ENCODE measurements around the gene POU4F2.

POU4F2 gene, protein sequence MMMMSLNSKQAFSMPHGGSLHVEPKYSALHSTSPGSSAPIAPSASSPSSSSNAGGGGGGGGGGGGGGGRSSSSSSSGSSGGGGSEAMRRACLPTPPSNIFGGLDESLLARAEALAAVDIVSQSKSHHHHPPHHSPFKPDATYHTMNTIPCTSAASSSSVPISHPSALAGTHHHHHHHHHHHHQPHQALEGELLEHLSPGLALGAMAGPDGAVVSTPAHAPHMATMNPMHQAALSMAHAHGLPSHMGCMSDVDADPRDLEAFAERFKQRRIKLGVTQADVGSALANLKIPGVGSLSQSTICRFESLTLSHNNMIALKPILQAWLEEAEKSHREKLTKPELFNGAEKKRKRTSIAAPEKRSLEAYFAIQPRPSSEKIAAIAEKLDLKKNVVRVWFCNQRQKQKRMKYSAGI

DNA sequence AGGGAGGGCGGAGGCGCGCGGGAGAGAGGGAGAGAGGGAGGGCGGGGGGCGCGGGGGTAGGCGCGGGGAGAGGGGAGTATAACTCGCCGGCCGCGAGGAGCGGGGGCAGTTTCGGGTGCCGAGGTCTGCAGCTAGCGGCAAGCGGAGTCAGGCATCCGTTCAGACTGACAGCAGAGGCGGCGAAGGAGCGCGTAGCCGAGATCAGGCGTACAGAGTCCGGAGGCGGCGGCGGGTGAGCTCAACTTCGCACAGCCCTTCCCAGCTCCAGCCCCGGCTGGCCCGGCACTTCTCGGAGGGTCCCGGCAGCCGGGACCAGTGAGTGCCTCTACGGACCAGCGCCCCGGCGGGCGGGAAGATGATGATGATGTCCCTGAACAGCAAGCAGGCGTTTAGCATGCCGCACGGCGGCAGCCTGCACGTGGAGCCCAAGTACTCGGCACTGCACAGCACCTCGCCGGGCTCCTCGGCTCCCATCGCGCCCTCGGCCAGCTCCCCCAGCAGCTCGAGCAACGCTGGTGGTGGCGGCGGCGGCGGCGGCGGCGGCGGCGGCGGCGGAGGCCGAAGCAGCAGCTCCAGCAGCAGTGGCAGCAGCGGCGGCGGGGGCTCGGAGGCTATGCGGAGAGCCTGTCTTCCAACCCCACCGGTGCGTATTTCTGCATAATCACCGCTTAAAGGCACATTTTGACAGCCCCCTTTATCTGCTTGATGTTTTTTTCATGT is at the start of gene POU4F2:
POU4F2 (plus strand) TSS at position 108 of the 720 bp plus-strand sequence; CDS start at position 356, 248 bp downstream.
- FAIRE-seq: no peak
- DNase-seq (ENCODE audit: insufficient read length, low spot score): no peak

DNA sequence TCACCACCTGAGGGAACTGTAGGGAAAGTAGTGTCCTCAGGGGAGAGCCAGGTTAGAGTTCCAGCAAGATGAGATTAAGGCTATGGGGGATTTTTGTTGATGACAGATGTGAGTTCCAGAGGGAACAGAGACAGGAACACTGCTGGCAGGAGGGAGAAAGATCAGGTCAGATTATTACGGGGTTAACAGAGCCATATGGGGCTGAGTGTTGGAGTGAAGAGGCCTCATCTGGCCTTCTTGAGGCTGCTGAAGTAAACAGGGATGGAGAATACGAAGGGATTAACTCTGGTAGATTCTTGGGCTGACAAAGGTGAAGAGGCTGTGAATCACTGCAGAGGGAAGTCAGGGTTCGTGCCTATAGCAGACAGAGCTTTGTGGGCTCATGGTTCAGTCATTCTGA is 47.9 kb upstream of the POU4F2 start:
- DNase-seq (ENCODE audit: insufficient read length, low spot score): no peak
- FAIRE-seq: no peak

DNA sequence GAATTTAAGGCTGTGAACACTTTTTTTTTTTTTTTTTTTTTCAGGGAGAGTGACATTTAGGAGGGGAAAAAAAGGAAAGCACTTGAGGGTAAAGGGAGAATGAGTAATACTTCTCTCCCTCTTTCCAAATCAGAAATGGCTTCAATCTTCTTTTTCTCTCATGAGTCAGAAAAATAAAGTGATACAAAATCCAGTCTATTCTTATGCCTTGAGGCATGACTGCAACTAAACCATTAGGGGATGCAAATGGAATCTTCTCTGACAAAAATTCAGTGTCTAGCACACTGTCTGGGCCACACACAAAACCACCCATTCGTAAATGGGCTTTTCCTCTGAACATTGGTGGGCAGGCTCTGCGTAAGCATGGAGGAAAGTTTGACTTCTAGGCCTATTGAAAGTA is 46.7 kb upstream of the POU4F2 start:
- no peak for DNase-seq (ENCODE audit: insufficient read length, low spot score)
- FAIRE-seq: no peak

DNA sequence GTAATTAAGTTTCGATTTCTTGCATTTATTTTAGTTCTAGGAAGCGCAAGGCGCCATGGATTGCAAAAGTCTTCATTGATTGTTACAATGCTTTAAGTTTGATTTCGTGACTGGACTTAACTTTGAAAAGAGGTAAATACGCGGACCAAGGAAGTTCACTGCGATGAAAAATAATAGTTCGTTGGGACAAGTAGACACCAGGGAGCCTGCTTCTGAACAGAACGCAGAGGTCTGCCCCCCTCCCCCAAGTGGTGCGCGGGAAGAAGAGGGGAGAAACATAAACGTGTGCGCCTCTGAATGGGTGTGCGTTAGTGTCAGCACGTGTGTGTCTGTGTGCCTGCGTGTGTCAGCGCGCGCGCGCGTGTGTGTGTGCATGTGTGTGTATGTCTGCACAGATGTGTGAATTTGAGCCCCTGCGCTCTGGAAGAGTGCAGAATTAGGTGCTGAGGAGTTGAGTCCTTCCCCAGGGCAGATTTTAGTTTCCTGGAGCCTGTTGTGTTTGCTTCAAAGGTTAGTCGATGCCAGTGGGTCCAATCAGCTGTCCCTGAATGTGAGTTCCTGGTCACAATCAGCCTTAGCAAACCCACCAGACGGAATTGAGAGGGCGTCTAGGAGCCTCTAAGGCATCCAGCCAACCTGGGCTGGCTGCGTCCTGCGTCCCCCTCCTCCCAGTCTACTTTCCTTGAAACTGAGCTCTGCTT is 5.8 kb upstream of the POU4F2 start:
- FAIRE-seq: no peak
- no peak for DNase-seq (ENCODE audit: insufficient read length, low spot score)

DNA sequence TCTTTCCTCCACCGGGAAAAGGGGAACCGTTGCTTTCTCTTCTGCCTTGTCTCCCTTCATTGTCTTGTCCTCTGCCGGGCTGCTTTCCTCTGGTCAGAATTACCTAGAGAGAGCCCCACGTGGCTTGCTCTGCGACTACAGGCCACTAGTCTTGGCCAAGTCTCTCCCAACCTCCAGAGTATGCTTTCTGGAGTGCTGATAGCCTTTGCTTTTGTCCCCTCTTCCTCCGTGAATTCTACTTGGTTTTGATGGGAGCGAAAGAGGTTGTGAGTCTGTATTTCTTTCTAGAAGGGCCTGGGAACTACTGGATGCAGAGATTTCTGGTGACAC is 5.3 kb upstream of the POU4F2 start:
- no peak for FAIRE-seq
- no peak for DNase-seq (ENCODE audit: insufficient read length, low spot score)

DNA sequence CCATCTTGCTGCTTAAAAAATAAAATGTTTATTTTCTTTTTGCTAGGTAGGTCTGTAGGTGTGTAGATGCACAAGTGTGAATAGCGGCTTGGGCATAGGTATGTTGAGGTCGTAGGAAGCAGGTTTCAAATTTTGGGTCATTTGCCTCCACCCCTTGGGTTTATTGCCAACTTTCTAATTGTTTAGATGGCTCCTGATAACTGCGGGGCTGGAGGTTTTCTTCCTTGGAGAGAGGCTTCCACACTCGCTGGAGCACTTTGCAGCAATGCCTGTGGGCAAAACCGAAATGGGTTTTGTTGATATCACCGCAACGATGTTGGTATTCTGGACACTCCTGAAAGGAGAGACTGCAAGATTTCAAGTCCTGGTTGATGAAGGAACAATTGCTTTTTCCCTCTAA is 3.9 kb upstream of the POU4F2 start:
- FAIRE-seq (no peak), DNase-seq (ENCODE audit: insufficient read length, low spot score) (no peak)

DNA sequence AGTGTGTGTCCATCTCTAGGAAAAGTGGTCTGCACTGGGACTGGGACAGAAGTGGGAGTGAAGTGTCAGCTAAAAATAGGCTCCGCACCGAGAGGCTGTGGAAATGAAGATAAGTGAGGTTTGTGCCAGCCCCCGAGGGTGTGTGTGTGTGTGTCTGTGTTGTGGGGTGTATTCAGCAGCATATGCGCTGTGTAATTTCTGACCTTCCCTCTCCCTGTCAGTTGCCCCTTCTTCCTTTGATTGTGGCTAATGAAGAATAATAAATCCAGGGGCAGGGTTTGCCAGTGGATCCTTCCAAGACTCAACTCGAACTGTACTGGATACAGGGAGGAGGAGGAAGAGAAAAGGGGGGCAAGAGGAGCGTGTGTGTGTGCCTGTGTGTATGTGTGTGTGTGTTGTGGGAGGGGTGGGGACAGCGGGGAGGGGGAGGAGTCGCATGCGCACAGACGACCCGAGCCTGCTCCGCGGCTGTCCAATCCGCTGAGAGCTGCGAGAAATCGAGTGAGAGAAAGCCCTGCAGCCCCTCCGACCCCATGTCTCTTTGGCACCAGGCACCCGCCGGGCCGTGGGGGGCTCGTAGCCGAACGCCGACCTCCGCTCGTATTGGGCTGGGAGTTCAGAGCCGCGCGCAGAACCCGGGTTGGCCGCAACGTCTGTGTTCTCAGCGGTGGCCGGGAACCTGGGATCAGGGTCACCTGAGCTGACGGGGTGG is 916 bp upstream of the POU4F2 start:
- FAIRE-seq: no peak
- DNase-seq (ENCODE audit: insufficient read length, low spot score): no peak

DNA sequence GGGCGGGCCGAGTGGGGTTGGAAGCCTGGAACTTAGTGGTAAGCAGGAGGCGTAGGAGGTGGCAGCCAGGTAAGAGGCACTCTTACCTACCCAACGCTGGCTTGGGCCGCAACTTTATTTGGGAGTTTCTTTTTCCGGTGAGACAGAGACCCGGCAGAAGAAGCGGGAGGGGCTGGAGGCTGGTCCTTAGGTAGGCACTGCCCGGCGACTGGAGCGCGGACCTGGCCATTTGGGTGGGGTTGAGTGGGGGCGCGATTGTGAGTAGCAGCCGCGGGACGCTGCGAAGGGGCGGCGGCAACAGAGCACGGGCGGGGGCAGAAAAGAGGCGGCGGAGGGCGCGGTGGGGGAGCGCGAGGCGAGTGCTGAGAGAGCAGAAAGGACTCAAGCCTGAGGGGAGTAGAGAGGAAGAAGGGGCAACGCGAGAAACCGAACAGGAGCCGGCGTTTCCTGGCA is 334 bp upstream of the POU4F2 start:
- DNase-seq (ENCODE audit: insufficient read length, low spot score): no peak
- no peak for FAIRE-seq

DNA sequence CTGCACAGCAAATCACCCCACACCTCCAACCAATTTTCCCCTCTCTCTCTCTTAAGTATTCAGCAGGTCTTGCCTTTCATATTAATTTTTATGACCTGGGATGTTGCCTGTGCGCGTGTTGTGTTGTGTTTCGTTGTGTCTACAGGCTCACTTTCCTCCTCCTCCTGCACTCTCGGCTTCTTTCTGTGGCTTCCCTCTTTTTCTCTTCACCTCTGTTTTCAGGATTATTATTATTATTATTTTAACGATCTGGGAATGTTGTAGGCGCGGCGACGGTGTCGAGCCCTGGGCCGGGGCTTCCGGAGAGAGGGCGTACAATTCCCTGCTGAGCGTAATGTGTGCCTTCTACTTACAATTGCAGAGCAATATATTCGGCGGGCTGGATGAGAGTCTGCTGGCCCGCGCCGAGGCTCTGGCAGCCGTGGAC is 826 bp downstream of the POU4F2 start:
- DNase-seq (ENCODE audit: insufficient read length, low spot score) (no peak), FAIRE-seq (no peak)

DNA sequence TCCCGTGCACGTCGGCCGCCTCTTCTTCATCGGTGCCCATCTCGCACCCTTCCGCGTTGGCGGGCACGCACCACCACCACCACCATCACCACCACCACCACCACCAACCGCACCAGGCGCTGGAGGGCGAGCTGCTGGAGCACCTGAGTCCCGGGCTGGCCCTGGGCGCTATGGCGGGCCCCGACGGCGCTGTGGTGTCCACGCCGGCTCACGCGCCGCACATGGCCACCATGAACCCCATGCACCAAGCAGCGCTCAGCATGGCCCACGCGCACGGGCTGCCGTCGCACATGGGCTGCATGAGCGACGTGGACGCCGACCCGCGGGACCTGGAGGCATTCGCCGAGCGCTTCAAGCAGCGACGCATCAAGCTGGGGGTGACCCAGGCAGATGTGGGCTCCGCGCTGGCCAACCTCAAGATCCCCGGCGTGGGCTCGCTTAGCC is 1.4 kb downstream of the POU4F2 start:
- DNase-seq (ENCODE audit: insufficient read length, low spot score): no peak
- FAIRE-seq: no peak

DNA sequence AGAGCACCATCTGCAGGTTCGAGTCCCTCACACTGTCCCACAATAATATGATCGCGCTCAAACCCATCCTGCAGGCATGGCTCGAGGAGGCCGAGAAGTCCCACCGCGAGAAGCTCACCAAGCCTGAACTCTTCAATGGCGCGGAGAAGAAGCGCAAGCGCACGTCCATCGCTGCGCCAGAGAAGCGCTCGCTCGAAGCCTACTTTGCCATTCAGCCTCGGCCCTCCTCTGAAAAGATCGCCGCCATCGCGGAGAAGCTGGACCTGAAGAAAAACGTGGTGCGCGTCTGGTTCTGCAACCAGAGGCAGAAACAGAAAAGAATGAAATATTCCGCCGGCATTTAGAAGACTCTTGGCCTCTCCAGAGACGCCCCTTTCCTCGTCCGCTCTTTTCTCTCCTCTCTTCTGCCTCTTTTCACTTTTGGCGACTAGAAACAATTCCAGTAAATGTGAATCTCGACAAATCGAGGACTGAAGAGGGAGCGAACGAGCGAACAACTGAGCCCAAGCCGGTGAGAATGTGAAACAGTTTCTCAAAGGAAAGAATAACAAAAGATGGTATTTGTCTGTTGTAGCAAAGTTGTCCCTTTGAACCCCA is 1.9 kb downstream of the POU4F2 start:
- DNase-seq (ENCODE audit: insufficient read length, low spot score) (no peak), FAIRE-seq (no peak)

DNA sequence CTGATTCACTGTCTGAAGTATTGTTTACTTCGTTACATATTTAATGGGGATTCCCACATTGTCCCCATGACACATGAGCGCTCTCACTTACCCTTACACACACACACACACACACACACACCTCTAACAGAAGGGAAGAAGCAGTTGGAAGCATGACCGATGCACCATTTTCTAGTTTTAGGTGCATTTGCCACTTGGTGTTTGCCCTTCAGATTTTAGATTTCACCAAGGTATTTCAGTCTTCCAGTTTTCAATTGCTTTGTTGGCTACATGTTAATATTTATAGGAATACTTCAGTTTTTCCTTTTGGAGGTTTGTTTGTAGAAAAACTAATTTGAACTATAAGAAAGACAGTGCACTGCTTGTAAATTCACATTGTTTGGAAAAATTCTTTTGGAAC is 3.1 kb downstream of the POU4F2 start:
- no peak for DNase-seq (ENCODE audit: insufficient read length, low spot score)
- no peak for FAIRE-seq

DNA sequence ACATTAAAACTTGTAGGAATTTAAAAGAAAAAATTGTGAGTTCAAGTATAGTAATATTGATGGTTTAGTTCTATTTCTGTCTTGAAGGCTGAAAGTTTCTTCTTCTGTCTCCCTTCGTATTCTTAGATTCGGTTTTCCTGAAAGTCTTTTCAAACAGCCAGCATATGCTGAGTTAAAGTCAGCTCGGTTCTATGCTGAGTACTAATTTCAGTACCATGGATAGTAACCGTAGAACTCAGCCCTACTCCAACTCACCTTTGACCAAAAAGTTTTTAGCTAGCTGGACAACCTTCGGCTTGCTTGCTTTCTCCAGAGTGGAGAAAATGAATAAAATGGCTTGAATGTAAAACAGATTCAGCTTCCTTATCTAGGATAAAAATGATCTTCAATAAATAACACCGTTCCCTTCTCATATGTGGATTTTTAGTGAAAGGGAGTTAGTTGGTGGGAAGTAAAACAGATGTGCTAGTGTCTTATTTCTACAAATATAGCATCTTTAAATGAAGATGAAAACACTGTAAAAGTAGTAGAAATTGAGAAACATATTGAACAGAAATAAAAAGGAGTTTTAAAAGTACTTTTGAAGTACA is 5.2 kb downstream of the POU4F2 start:
- no peak for FAIRE-seq
- DNase-seq (ENCODE audit: insufficient read length, low spot score): no peak

DNA sequence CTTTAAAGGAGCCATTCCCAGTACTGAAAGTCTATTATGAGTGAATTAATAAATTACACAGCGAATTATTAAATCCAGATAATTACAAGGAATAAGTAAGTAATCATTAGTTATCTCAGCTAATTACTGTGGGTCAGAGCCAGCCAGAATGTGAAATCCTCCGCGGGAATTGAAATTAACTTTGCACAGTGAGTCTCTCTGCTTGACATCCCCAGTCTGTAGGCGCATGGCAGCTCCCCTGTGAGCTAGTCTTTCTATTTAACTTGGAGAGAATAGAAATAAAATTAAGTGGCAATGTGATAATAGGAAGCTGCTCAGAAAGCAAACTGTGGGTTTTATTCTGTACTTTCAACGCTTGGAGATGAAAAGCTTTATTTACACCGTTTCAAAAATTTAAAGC is 7.2 kb downstream of the POU4F2 start:
- no peak for FAIRE-seq

DNA sequence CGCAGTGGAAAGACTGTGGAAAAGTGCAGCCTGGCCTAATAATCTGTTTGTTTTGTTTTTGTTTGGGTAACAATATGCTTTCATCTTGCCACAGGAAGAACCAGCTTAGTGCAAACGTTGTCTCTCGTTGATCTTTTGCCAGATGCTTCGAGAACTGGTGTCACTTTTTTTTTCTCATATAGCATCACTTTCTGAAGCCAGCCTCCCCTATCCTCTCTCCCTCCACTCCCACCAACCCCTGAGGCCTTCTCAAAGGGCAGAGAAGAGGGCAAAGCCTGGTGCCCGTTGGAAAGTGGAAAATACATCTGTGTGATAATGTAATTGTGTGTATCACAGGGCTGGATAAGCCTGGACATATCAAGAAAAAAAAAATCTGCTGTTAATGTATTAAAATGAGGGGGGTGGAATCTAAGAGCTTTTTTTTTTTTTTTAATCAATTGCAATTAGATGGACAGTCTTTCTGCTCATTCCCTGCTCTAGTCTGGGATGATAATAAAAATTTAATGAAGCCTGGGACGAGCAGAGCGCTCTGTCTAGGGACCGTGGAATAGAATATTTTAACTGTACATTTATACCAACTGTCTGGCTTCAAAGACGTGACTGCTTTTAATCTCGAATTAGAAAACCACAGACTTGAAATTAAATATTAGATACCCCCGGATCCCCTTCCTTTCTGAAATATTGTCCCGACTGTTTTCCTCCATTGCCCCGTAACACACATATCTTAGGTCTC is 8.1 kb downstream of the POU4F2 start:
- DNase-seq (ENCODE audit: insufficient read length, low spot score) (no peak), FAIRE-seq (no peak)

More for the DNA sequence above, 7.2 kb downstream of the POU4F2 start:
- no peak for DNase-seq (ENCODE audit: insufficient read length, low spot score)

DNA sequence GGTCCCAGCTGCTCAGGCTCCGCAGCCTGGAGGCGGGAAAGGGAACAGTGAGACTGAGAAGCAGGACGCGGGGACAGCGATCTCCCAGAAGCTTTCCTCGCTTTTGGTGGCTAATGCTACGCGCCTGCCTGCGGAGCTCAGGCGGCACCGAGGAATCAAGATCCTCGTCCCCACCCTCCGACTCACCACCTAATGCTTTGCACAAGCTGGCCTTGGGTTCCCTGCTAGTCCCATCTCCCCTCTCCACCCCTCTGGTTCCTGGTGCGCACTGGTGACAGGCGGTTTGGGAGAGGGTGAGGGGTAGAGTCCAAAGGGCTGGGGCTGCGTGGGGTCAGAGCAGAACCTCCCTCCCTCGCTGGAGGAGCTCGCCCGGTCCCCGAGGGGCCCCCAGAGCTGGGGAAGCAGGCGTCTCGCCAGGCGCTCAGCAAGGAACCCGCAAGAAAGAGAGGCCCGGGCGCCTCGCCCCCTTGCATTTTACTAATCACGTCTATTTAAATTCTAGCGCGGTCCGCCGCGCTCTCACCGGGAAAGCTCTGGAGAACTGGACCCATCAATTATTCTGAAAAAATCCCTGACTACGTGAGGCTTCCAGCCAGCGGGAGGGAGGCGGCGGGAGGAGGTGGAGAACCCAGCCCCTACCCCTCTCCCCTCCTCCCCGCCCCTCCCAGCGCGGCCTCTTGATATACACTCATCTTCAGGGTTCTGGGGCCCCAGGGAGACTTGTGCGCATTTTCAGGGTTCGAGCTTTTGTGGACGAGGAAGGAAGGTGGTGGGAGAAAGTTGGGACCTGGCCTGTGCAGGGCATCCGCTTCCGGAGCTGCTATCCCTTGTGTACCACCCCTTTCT is 9.1 kb downstream of the POU4F2 start:
- no peak for FAIRE-seq

DNA sequence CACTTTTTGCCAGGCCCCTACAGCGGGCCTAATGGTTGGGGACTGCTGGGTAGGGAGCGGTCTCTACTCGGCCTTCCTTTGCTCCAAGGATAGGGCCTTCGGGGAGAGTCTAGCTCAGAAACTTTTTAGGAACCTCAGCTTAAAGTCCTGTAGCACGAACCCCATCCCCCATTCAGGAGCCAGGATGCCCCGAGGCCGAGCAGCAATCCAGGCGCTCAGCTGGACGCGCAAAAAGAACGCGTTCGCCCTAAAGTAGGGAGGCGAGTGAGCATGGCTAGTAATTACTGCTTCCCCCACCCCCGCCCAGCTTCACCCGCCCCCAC is 9.7 kb downstream of the POU4F2 start:
- DNase-seq (ENCODE audit: insufficient read length, low spot score) (no peak), FAIRE-seq (no peak)

More for the DNA sequence above, 9.1 kb downstream of the POU4F2 start:
- no peak for DNase-seq (ENCODE audit: insufficient read length, low spot score)

DNA sequence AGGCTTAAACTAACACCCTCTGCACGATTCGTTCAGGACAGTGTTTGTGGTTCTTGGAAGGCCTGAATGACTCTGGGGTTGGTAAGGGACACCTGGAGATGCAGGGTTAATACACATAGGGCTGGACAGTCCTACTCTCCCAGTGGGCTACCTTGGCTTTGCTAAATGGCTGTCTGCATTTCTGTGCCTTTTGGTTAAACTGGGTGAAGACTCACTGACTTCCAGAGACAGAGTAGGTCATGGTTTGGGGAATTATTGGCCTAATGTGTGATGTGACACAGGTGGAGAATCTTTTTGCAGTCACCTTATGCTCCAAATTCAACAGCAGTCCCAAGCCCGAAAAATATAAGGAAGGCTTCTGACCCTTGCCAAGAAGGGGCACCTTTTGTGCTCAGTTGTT is 10.5 kb downstream of the POU4F2 start:
- FAIRE-seq: no peak
- DNase-seq (ENCODE audit: insufficient read length, low spot score): no peak

DNA sequence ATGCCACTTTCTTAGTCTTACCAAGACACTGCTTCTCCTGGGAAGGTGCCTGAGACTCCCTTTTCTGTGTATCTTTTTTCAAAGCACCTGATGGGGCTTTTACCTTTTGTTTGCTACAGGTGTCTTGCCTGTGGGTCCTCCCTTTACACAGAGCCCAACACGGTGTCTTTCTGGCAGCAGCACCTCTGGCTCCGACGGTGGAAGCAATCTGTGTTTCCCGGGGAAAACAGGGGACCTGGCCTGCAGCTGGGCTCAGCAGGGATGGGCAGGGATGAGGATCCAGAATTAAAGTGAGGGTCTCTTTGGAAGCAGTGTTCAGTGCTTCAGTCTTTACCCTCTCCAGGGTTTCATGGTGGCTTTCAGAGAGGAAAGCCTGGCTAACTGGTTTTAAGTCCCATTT is 11.3 kb downstream of the POU4F2 start:
- no peak for DNase-seq (ENCODE audit: insufficient read length, low spot score)
- no peak for FAIRE-seq

Data from HTR-8/SVneo (cell line).